ENCODE results near the gene FAM118B. TPM values are rescaled to one million over a fixed set of nuclear protein-coding genes. Genes with fewer than 3 reads are reported as not detected.

FAM118B gene
- total RNA-seq, 1 donor from 2014 or later, result 28.4 TPM

DNA sequence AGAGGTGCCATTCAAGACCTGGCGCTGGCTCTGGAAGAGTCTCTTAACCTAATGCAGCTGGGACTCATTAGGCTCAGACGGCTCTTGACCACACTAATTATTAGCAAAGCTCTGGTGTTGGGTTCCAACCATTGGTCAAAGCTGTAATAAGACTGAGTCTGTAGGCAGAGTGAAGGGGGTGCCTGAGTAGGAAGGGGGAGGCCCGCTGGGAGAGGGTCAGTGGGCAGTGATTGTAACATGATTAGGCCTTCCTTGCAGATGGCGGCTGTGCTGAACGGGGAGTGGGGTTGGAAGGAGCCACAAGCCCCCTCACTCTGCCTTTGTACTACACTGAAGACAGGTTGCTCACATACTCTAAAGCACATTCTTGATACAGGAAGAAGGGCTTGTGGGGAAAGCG lies 51.9 kb downstream of the FAM118B start:
- Mint-ChIP-seq H3K4me3 (peak overlapping the region; percentile 76), H3K27ac (ENCODE audit: unreplicated experiment) (no peak overlapping the region), H3K36me3 (ENCODE audit: low read depth) (peaks cover 20% of the 10 kb centered on the region)

DNA sequence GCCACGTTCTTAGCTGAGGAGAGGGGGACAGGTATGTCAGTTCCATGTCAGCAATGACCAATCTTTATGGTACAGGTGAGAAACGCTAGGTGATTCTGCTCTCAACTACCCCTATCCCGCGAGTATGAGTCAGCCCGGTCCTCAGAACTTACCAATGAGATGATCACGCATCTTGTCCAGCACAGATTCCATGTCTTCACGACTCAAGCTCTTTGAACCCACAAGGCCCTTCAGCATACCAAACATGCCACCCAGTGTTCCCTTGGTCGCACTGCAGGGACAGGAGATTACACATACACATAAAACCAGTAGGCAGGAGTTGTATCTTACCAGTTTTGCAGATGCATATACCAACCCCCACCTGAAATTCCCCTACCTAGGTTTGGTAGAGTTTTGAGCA lies 54.2 kb downstream of the FAM118B start:
- peaks cover 16% of the 10 kb centered on the region for H3K36me3 Mint-ChIP-seq (ENCODE audit: low read depth)
- H3K4me3 Mint-ChIP-seq, result peak overlapping the region; percentile 98
- H3K9me3 Mint-ChIP-seq, result no peaks in the 10 kb centered on the region
- H3K4me1 Mint-ChIP-seq, result peaks cover 27% of the 10 kb centered on the region
- DNase-seq (ENCODE audit: low read depth, low spot score), result no peak
- no peak overlapping the region for H3K27ac Mint-ChIP-seq (ENCODE audit: unreplicated experiment)
- TF ChIP-seq, protein P1, sequence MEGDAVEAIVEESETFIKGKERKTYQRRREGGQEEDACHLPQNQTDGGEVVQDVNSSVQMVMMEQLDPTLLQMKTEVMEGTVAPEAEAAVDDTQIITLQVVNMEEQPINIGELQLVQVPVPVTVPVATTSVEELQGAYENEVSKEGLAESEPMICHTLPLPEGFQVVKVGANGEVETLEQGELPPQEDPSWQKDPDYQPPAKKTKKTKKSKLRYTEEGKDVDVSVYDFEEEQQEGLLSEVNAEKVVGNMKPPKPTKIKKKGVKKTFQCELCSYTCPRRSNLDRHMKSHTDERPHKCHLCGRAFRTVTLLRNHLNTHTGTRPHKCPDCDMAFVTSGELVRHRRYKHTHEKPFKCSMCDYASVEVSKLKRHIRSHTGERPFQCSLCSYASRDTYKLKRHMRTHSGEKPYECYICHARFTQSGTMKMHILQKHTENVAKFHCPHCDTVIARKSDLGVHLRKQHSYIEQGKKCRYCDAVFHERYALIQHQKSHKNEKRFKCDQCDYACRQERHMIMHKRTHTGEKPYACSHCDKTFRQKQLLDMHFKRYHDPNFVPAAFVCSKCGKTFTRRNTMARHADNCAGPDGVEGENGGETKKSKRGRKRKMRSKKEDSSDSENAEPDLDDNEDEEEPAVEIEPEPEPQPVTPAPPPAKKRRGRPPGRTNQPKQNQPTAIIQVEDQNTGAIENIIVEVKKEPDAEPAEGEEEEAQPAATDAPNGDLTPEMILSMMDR (conservative IDR thresholded peaks at IDR 0.05), result no peak
- H3K27me3 Mint-ChIP-seq (ENCODE audit: low read depth), result no peaks in the 10 kb centered on the region

More for the DNA sequence above, 51.9 kb downstream of the FAM118B start:
- Mint-ChIP-seq H3K4me1 (peaks cover 11% of the 10 kb centered on the region), H3K9me3 (no peaks in the 10 kb centered on the region), H3K27me3 (ENCODE audit: low read depth) (no peaks in the 10 kb centered on the region)
- TF ChIP-seq, protein P1 (conservative IDR thresholded peaks at IDR 0.05), result no peak
- no peak for DNase-seq (ENCODE audit: low read depth, low spot score)

DNA sequence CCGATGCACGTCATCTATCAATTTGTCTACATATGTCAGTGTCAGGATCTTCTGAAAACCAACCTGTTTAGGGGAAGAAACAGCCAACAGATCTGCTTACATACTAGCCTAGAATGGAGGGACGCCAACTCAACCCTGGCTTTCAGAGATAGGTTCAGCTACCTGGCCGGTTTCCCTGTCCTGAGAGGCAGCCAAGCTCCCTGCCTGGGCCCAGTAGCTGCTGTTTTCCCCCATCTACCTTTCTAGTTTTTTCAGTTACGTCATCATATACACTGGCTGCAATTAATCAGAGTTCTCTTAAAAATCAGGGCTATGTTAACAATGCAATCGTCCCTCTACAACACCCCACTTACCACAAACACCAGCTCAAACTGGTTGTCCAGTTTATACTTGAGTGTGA lies 56.1 kb downstream of the FAM118B start:
- H3K4me3 Mint-ChIP-seq, result peak overlapping the region; percentile 98
- peak overlapping the region; percentile 99 for H3K27ac Mint-ChIP-seq (ENCODE audit: unreplicated experiment)
- no peaks in the 10 kb centered on the region for H3K27me3 Mint-ChIP-seq (ENCODE audit: low read depth)
- no peak for DNase-seq (ENCODE audit: low read depth, low spot score)
- peaks cover 27% of the 10 kb centered on the region for H3K4me1 Mint-ChIP-seq
- no peaks in the 10 kb centered on the region for H3K9me3 Mint-ChIP-seq
- H3K36me3 Mint-ChIP-seq (ENCODE audit: low read depth), result peaks cover 16% of the 10 kb centered on the region
- TF ChIP-seq, protein P1 (conservative IDR thresholded peaks at IDR 0.05), result no peak

DNA sequence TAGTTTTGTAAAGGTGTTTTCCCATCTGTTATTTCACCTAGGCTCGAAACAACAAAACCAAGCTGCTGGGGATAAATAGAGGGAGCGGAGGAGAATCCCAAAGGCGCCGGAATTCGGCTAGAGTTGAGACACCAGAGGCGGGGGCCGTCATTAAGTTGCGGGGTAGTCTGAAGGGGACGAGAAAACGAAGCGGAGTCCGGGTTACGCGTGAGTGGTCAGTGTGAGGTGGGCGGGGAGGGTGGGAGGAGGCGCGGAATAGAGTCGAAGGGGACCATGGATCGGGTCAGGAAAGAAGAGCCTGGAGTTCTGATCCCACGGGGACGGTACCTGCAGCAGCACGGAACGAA lies 56.8 kb downstream of the FAM118B start:
- TF ChIP-seq, protein P1 (conservative IDR thresholded peaks at IDR 0.05), result no peak
- DNase-seq (ENCODE audit: low read depth, low spot score), result no peak
- H3K27me3 Mint-ChIP-seq (ENCODE audit: low read depth), result no peaks in the 10 kb centered on the region
- peak overlapping the region; percentile 98 for H3K4me3 Mint-ChIP-seq
- H3K27ac Mint-ChIP-seq (ENCODE audit: unreplicated experiment), result peak overlapping the region; percentile 99
- no peaks in the 10 kb centered on the region for H3K9me3 Mint-ChIP-seq
- H3K4me1 Mint-ChIP-seq, result peaks cover 27% of the 10 kb centered on the region
- H3K36me3 Mint-ChIP-seq (ENCODE audit: low read depth), result peaks cover 14% of the 10 kb centered on the region

DNA sequence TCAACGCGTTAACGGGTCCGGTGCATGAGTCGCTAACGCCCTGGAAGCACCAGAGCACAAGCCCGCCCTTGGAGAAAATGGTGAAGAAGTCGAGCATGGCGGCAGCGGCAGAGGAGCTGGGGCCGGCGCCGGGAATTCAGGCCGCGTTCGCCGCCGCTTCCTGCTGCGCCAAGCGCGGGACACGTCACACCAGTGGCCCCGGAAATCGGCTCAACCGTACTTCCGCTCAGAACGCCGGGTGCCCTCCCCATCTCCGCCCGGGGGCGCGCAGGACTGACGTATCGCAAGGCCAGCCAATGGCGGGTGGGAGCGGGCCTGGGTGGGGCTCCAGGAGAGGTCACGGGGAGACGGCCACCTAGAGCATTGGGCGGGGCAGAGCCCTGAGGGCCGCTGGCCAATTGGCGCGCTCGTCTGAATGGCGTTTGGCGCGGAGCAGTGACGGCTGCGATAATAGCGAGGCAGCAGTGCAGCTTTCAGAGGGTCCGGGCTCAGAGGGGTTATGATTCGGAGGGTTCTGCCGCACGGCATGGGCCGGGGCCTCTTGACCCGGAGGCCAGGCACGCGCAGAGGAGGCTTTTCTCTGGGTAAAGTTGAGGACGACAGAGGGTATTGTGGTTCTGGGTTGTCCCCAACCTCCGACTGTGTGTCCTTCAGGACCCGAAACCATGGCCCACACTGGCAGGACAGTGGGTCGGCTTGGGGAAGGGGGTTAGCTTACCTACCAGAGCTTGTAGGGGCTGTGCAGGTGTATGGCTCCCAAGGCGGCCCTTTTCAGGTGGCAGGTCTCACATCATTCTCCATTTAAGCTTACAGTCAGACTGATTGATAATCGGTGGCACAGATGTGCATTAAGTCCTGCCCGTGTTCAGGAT lies 57.4 kb downstream of the FAM118B start, which contains the start of the genes FOXRED1 and SRPRA:
FOXRED1 (plus strand) TSS at position 447 of the 872 bp plus-strand sequence; CDS start at position 500, 53 bp downstream.
SRPRA (minus strand) TSS at position 188 of the 872 bp plus-strand sequence; CDS start at position 97, 91 bp downstream.
- peak within 1 kb of the TSS; percentile 99 for H3K27ac Mint-ChIP-seq (ENCODE audit: unreplicated experiment)
- H3K27me3 Mint-ChIP-seq (ENCODE audit: low read depth), result no peaks in the 10 kb centered on the region
- DNase-seq (ENCODE audit: low read depth, low spot score), result peak; percentile 99
- peak within 1 kb of the TSS; percentile 98 for H3K4me3 Mint-ChIP-seq
- peaks cover 9% of the 10 kb centered on the region for H3K36me3 Mint-ChIP-seq (ENCODE audit: low read depth)
- no peaks in the 10 kb centered on the region for H3K9me3 Mint-ChIP-seq
- peaks cover 27% of the 10 kb centered on the region for H3K4me1 Mint-ChIP-seq
- TF ChIP-seq, protein P1 (conservative IDR thresholded peaks at IDR 0.05), result no peak

Measured in neural crest cell (in vitro differentiated cells).